Measurements from ENCODE around the gene SFXN3.
A peak's percentile ranks its signal among the peaks of the same experiment; 100 is the strongest.

Gene SFXN3

GRCh38 chr10:100998991-100999741 lies 31.9 kb upstream of the SFXN3 start:
- peak; percentile 73 for DNase-seq

GRCh38 chr10:100999742-101000126 lies 31.3 kb upstream of the SFXN3 start, which contains the start of gene LZTS2:
LZTS2 (plus strand) TSS chr10:100999808; CDS start chr10:101002539, 2,731 bp downstream.
- Histone ChIP-seq H3K36me3 (ENCODE audit: insufficient read depth, low read length) (0 out of 2 replicates have a peak, but pooled peaks cover 4% of the 10 kb centered on the region), H3K27ac (ENCODE audit: low read length) (peak within 1 kb of the TSS; percentile 83), H3K4me3 (ENCODE audit: low read depth in 1 of 2, low read length in 2 of 2) (peak within 1 kb of the TSS; percentile 33 to 93; a peak in 3 of 4 replicates), H3K79me2 (ENCODE audit: insufficient read depth, low read length) (no peaks in the 10 kb centered on the region; the same call in 1 of the 2 replicates), H4K20me1 (ENCODE audit: insufficient read depth, low read length) (peaks cover 4% of the 10 kb centered on the region), H3K4me1 (ENCODE audit: insufficient read depth, low read length) (peaks cover 37% of the 10 kb centered on the region), H3K27me3 (ENCODE audit: insufficient read depth, low read length, poor library complexity) (no peaks in the 10 kb centered on the region), H2AFZ (ENCODE audit: low read depth, low read length) (peak within 1 kb of the TSS; percentile 92), H3K9me3 (ENCODE audit: insufficient read depth, low read length, severe bottlenecking) (no peaks in the 10 kb centered on the region), H3K4me2 (ENCODE audit: insufficient read depth, low read length) (peak within 1 kb of the TSS; percentile 98), H3K9ac (ENCODE audit: low read depth, low read length) (peak within 1 kb of the TSS; percentile 83)
- no peak for TF ChIP-seq CTCF (IDR thresholded peaks at IDR 0.05; ENCODE audit: borderline replicate concordance, extremely low read depth, low read length, poor library complexity, severe bottlenecking)
- TF ChIP-seq EZH2 (IDR thresholded peaks at IDR 0.05; ENCODE audit: borderline replicate concordance, low read depth, low read length, severe bottlenecking): no peak
- DNase-seq: no peak
- no peak for ATAC-seq (ENCODE audit: insufficient read depth, low read depth)

More at GRCh38 chr10:100998991-100999741, 31.9 kb upstream of the SFXN3 start:
- Histone ChIP-seq H3K27ac (ENCODE audit: low read length) (peak overlapping the region; percentile 83), H3K4me2 (ENCODE audit: insufficient read depth, low read length) (peak overlapping the region; percentile 98), H4K20me1 (ENCODE audit: insufficient read depth, low read length) (peaks cover 3% of the 10 kb centered on the region), H3K9me3 (ENCODE audit: insufficient read depth, low read length, severe bottlenecking) (no peaks in the 10 kb centered on the region), H2AFZ (ENCODE audit: low read depth, low read length) (peak overlapping the region; percentile 92), H3K36me3 (ENCODE audit: insufficient read depth, low read length) (peaks cover 9% of the 10 kb centered on the region), H3K9ac (ENCODE audit: low read depth, low read length) (peak overlapping the region; percentile 83), H3K4me3 (ENCODE audit: low read depth in 1 of 2, low read length in 2 of 2) (peak overlapping the region; percentile 33 to 93; a peak in 3 of 4 replicates), H3K27me3 (ENCODE audit: insufficient read depth, low read length, poor library complexity) (no peaks in the 10 kb centered on the region), H3K4me1 (ENCODE audit: insufficient read depth, low read length) (peaks cover 37% of the 10 kb centered on the region), H3K79me2 (ENCODE audit: insufficient read depth, low read length) (no peaks in the 10 kb centered on the region; the same call in 1 of the 2 replicates)
- TF ChIP-seq CTCF (IDR thresholded peaks at IDR 0.05; ENCODE audit: borderline replicate concordance, extremely low read depth, low read length, poor library complexity, severe bottlenecking): peak; percentile 79
- no peak for TF ChIP-seq EZH2 (IDR thresholded peaks at IDR 0.05; ENCODE audit: borderline replicate concordance, low read depth, low read length, severe bottlenecking)
- peak; percentile 67 for ATAC-seq (ENCODE audit: insufficient read depth, low read depth)

GRCh38 chr10:101000127-101000914 lies 30.7 kb upstream of the SFXN3 start:
- Histone ChIP-seq H2AFZ (ENCODE audit: low read depth, low read length) (no peak overlapping the region; the same call in 1 of the 2 replicates), H3K9ac (ENCODE audit: low read depth, low read length) (peak overlapping the region; percentile 83), H3K9me3 (ENCODE audit: insufficient read depth, low read length, severe bottlenecking) (no peaks in the 10 kb centered on the region), H3K27me3 (ENCODE audit: insufficient read depth, low read length, poor library complexity) (no peaks in the 10 kb centered on the region), H3K79me2 (ENCODE audit: insufficient read depth, low read length) (no peaks in the 10 kb centered on the region; the same call in 1 of the 2 replicates), H3K27ac (ENCODE audit: low read length) (no peak overlapping the region), H4K20me1 (ENCODE audit: insufficient read depth, low read length) (peaks cover 4% of the 10 kb centered on the region), H3K4me3 (ENCODE audit: low read depth in 1 of 2, low read length in 2 of 2) (peak overlapping the region in 1 of 2 experiments; percentile 93; a peak in 2 of 4 replicates), H3K4me2 (ENCODE audit: insufficient read depth, low read length) (peak overlapping the region; percentile 98), H3K36me3 (ENCODE audit: insufficient read depth, low read length) (0 out of 2 replicates have a peak, but pooled peaks cover 4% of the 10 kb centered on the region), H3K4me1 (ENCODE audit: insufficient read depth, low read length) (peaks cover 37% of the 10 kb centered on the region)
- TF ChIP-seq CTCF (IDR thresholded peaks at IDR 0.05; ENCODE audit: borderline replicate concordance, extremely low read depth, low read length, poor library complexity, severe bottlenecking): no peak
- ATAC-seq (ENCODE audit: insufficient read depth, low read depth) (no peak), DNase-seq (no peak)

Data from DND-41 (cell line).